ENCODE measurements around the gene ADAMTSL3.

GRCh38 chr15:83810110-83810509 lies 156.2 kb downstream of the ADAMTSL3 start:
- TF ChIP-seq CTCF (IDR thresholded peaks at IDR 0.05) (no peak), POLR2AphosphoS5 (IDR thresholded peaks at IDR 0.05) (no peak)

All from sigmoid colon (tissue), 4 donors.